Smooth muscle cell (in vitro differentiated cells): ENCODE data around the gene SH3BP1. TPM values are rescaled to one million over a fixed set of nuclear protein-coding genes. Genes with fewer than 3 reads are reported as not detected.

ENCODE experiments used
- DNase-seq: peaks from one replicate; lab custom pipeline; 2025; ENCODE audit not compliant: unreplicated experiment; lab: John Stamatoyannopoulos, UW
- H2AFZ ChIP-seq: fragments of 200-600 bp; sonication (generic); 2 replicates; pipeline ENCODE4 v1.6.0; 2016; ENCODE audit warnings: antibody characterized with exemption, low read depth, mild to moderate bottlenecking
- H3F3A ChIP-seq: fragments of 200-600 bp; sonication (generic); 2 replicates; pipeline ENCODE4 v1.6.0; 2017; ENCODE audit warnings: antibody characterized with exemption, low read depth
- H3K27ac ChIP-seq: fragments of 200-600 bp; sonication (generic); 2 replicates; pipeline ENCODE4 v1.5.1; 2016; ENCODE audit warnings: low read depth, mild to moderate bottlenecking
- H3K27me3 ChIP-seq: fragments of 200-600 bp; sonication (generic); 2 replicates; pipeline ENCODE4 v1.6.1; 2016; ENCODE audit warnings: low read depth, mild to moderate bottlenecking
- H3K36me3 ChIP-seq: fragments of 200-600 bp; sonication (generic); 2 replicates; pipeline ENCODE4 v1.5.1; 2016; ENCODE audit warnings: low read depth
- H3K4me1 ChIP-seq: fragments of 200-600 bp; sonication (generic); 2 replicates; pipeline ENCODE4 v1.5.1; 2016; ENCODE audit warnings: low read depth
- H3K4me2 ChIP-seq: fragments of 200-600 bp; sonication (generic); 2 replicates; pipeline ENCODE4 v1.6.0; 2016; ENCODE audit warnings: mild to moderate bottlenecking
- H3K4me3 ChIP-seq: fragments of 200-600 bp; sonication (generic); 2 replicates; pipeline ENCODE4 v1.5.1; 2016; ENCODE audit warnings: mild to moderate bottlenecking
- H3K79me2 ChIP-seq: fragments of 200-600 bp; sonication (generic); 2 replicates; pipeline ENCODE4 v1.6.0; 2016; ENCODE audit warnings: low read depth, mild to moderate bottlenecking
- H3K9ac ChIP-seq: fragments of 200-600 bp; sonication (generic); 2 replicates; pipeline ENCODE4 v1.6.0; 2016; ENCODE audit warnings: low read depth
- H3K9me3 ChIP-seq: fragments of 200-600 bp; sonication (generic); replicated peaks from 2 replicates; pipeline ENCODE4 v1.5.1; 2016; ENCODE audit warnings: low read depth
- H4K20me1 ChIP-seq: fragments of 200-600 bp; sonication (generic); 2 replicates; pipeline ENCODE4 v1.6.0; 2016; ENCODE audit warnings: low read depth
- WGBS: methylation state at CpG from one replicate; pipeline ENCODE4 v1.1.7; 2016; ENCODE audit warnings: low lambda C conversion rate; 5-methylcytosine and 5-hydroxymethylcytosine counted together
- polyA plus RNA-seq: library from polyadenylated mRNA; unstranded; fragments of >200 nt; fragmentation: Nextera tagmentation; extraction: Ambion mirVana; gene quantifications from 2 replicates; pipeline ENCODE4 v1.2.1, GENCODE V29; 2016
- total RNA-seq: library from RNA; depleted of rRNA; stranded (reverse); fragments of >200 nt; gene quantifications from 2 replicates; pipeline ENCODE4 v1.2.3, GENCODE V29; 2014
- TF ChIP-seq, protein P1 (sequence below): fragments of 200-600 bp; sonication (generic); IDR thresholded peaks from 2 replicates; pipeline ENCODE4 v1.5.1; 2017; ENCODE audit warnings: borderline replicate concordance, mild to moderate bottlenecking, antibody characterized with exemption; ENCODE audit not compliant: insufficient read depth, poor library complexity, severe bottlenecking

SH3BP1 gene
- total and polyA plus RNA-seq, 2 experiments from 2014 or later = 16.6 to 20.4 TPM

- WGBS = 97% methylated on average over 12 of the region's 12 CpGs
- no peak for DNase-seq
- no peak overlapping the region for H2AFZ ChIP-seq
- TF ChIP-seq, protein P1, sequence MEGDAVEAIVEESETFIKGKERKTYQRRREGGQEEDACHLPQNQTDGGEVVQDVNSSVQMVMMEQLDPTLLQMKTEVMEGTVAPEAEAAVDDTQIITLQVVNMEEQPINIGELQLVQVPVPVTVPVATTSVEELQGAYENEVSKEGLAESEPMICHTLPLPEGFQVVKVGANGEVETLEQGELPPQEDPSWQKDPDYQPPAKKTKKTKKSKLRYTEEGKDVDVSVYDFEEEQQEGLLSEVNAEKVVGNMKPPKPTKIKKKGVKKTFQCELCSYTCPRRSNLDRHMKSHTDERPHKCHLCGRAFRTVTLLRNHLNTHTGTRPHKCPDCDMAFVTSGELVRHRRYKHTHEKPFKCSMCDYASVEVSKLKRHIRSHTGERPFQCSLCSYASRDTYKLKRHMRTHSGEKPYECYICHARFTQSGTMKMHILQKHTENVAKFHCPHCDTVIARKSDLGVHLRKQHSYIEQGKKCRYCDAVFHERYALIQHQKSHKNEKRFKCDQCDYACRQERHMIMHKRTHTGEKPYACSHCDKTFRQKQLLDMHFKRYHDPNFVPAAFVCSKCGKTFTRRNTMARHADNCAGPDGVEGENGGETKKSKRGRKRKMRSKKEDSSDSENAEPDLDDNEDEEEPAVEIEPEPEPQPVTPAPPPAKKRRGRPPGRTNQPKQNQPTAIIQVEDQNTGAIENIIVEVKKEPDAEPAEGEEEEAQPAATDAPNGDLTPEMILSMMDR = no peak
- no peaks in the 10 kb centered on the region for H3K4me1 ChIP-seq
- no peak overlapping the region for H3K4me3 ChIP-seq
- H3K9ac ChIP-seq = no peak overlapping the region
- peaks cover 4% of the 10 kb centered on the region for H4K20me1 ChIP-seq
- no peak overlapping the region for H3K27ac ChIP-seq
- no peaks in the 10 kb centered on the region for H3K27me3 ChIP-seq
- H3K36me3 ChIP-seq = no peaks in the 10 kb centered on the region
- no peaks in the 10 kb centered on the region for H3K79me2 ChIP-seq
- no peaks in the 10 kb centered on the region for H3K9me3 ChIP-seq
- H3K4me2 ChIP-seq = no peak overlapping the region
- H3F3A ChIP-seq = no peaks in the 10 kb centered on the region
Measured at GRCh38 chr22:37621352-37621860, 18.1 kb upstream of the SH3BP1 start.

DNA sequence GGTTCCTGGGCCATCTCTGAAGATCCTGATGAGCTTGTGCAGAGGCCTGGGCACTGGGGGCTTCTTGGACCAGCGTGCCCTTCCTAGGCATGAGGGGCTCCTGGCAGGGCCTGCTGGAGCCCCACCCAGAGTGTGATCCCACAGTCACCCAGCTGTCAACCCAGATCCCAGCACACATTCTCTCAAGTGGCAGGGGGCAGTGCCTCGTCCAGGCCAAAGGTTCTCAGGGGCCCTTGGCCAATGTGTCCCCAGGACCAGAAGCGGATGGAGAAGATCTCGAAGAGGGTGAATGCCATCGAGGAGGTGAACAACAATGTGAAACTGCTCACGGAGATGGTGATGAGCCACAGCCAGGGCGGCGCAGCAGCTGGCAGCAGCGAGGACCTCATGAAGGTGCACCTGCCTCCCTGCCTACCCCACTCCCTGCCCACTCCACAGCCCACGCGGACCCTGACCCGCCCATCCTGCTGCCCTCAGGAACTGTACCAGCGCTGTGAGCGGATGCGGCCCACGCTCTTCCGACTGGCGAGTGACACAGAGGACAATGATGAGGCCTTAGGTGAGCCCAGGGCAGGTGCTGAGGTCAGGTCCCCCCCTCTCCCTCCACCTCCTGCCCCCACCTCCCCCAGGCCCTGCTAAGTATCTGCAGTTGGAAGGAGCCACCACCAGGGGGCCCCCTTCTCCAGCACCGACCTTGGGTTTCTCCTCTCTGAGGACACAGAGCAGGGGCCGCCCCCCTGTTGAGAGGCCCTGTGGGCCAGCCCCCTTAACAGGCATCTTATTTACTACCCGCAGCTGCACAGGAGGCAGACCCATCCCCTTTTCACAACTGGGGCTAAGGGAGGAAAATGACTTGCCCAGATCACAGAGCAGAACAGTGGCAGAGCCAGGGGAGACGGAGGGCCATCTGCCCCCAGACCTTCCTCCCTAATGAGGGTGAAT is 16.1 kb upstream of the SH3BP1 start:
- Histone ChIP-seq H3K9me3 (no peaks in the 10 kb centered on the region), H3F3A (no peaks in the 10 kb centered on the region), H3K27me3 (no peaks in the 10 kb centered on the region), H2AFZ (no peak overlapping the region), H3K36me3 (no peaks in the 10 kb centered on the region), H3K9ac (no peak overlapping the region), H3K4me2 (no peak overlapping the region), H3K4me3 (no peak overlapping the region), H3K79me2 (no peaks in the 10 kb centered on the region), H4K20me1 (peaks cover 6% of the 10 kb centered on the region), H3K4me1 (no peaks in the 10 kb centered on the region), H3K27ac (no peak overlapping the region)
- peak; percentile 44 for DNase-seq
- 73% methylated on average over 22 of the region's 22 CpGs for WGBS
- TF ChIP-seq, protein P1 = peak; percentile 95

- Histone ChIP-seq H3K27me3 (no peaks in the 10 kb centered on the region), H3K9ac (no peak overlapping the region), H3K4me1 (no peaks in the 10 kb centered on the region), H3K4me3 (no peak overlapping the region), H3K27ac (no peak overlapping the region), H3K79me2 (no peaks in the 10 kb centered on the region), H3K4me2 (no peak overlapping the region), H2AFZ (no peak overlapping the region), H3K9me3 (no peaks in the 10 kb centered on the region), H3K36me3 (no peaks in the 10 kb centered on the region), H4K20me1 (peaks cover 6% of the 10 kb centered on the region), H3F3A (no peaks in the 10 kb centered on the region)
- DNase-seq = no peak
- 88% methylated on average over 6 of the region's 6 CpGs for WGBS
- TF ChIP-seq, protein P1 = no peak
Measured at GRCh38 chr22:37624017-37624365, 15.5 kb upstream of the SH3BP1 start.

DNA sequence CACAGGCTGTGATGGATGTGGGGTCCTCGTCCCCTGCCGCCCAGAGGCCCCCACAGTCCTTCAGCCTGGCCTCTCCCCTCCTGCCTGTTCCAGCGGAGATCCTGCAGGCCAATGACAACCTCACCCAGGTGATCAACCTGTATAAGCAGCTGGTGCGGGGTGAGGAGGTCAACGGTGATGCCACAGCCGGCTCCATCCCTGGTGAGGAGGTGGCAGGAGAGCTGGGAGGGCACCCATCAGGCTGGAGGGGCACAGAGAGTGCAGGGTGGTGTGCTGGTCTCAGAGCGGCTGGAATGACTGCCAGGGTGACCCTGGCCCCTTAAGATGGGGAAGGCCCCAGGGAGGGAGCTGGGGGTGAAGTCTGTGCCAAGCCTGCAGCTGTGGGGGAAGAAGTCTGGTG is 14.6 kb upstream of the SH3BP1 start:
- TF ChIP-seq, protein P1 = no peak
- no peaks in the 10 kb centered on the region for H3K79me2 ChIP-seq
- H3K9ac ChIP-seq = no peak overlapping the region
- H3K4me2 ChIP-seq = no peak overlapping the region
- peaks cover 6% of the 10 kb centered on the region for H4K20me1 ChIP-seq
- no peak overlapping the region for H2AFZ ChIP-seq
- H3K4me1 ChIP-seq = no peaks in the 10 kb centered on the region
- 100% methylated on average over 7 of the region's 7 CpGs for WGBS
- H3K27me3 ChIP-seq = no peaks in the 10 kb centered on the region
- DNase-seq = no peak
- H3K9me3 ChIP-seq = no peaks in the 10 kb centered on the region
- H3K27ac ChIP-seq = no peak overlapping the region
- H3F3A ChIP-seq = no peaks in the 10 kb centered on the region
- no peaks in the 10 kb centered on the region for H3K36me3 ChIP-seq
- H3K4me3 ChIP-seq = no peak overlapping the region
